Panc1 (cell line): ENCODE data around the gene DDIT3.

Experiments
- CTCF ChIP-seq: fragments of 450-650 bp; IDR thresholded peaks from 2 replicates; pipeline ENCODE4 v1.5.1; 2017; ENCODE audit warnings: mild to moderate bottlenecking
- POLR2AphosphoS5 ChIP-seq: IDR thresholded peaks from 2 replicates; pipeline ENCODE4 v1.6.1; 2012; ENCODE audit warnings: mild to moderate bottlenecking, low read depth, low read length, moderate library complexity
- REST ChIP-seq, 2 experiments: IDR thresholded peaks; 2 replicates each; pipeline ENCODE4 v1.6.1; 2011 to 2012; ENCODE audit warnings: low read depth in 2 of 2, control low read depth in 1 of 2, low read length in 1 of 2, mild to moderate bottlenecking in 1 of 2, moderate library complexity in 1 of 2; ENCODE audit not compliant: insufficient read depth in 1 of 2

- TF ChIP-seq CTCF (no peak), POLR2AphosphoS5 (no peak), REST (IDR thresholded peaks at IDR 0.05; ENCODE audit: insufficient read depth in 1 of 2, low read depth in 2 of 2, low read length in 1 of 2) (no peak)
Observed at GRCh38 chr12:57548488-57548887, 28.2 kb upstream of the DDIT3 start.
